ENCODE results near the gene PKLR.
A peak's percentile ranks its signal among the peaks of the same experiment; 100 is the strongest.

- peak; percentile 89 for TF ChIP-seq CTCF (IDR thresholded peaks at IDR 0.05; ENCODE audit: poor library complexity, severe bottlenecking)
- TF ChIP-seq TAF1 (IDR thresholded peaks at IDR 0.05; ENCODE audit: low read depth), result peak; percentile 54
- TF ChIP-seq EZH2 (IDR thresholded peaks at IDR 0.05; ENCODE audit: borderline replicate concordance, insufficient read depth, low read length, poor library complexity, severe bottlenecking), result no peak
- peak; percentile 90 for TF ChIP-seq SMC3 (conservative IDR thresholded peaks at IDR 0.05; ENCODE audit: poor library complexity)
- peak; percentile 88 for TF ChIP-seq POLR2AphosphoS5 (IDR thresholded peaks at IDR 0.05)
Measured at GRCh38 chr1:155277070-155277901, 24.0 kb downstream of the PKLR start, which contains the start of gene HCN3.

Data from neural cell (in vitro differentiated cells).